GM10248 (cell line): ENCODE results near the gene ACKR3.

Source experiments
- CTCF ChIA-PET: fragments of 300-600 bp; sonication (Branson Sonifier 250); formaldehyde crosslinking; extraction: SDS; loops from one replicate; lab custom pipeline; 2021; ENCODE audit warnings: antibody characterized with exemption; lab: Yijun Ruan, JAX
- POLR2A ChIA-PET: fragments of 350-650 bp; sonication (Branson Sonifier 250); formaldehyde crosslinking; extraction: SDS; loops from one replicate; lab custom pipeline; 2020; ENCODE audit warnings: antibody characterized with exemption; lab: Yijun Ruan, JAX
- DNase-seq: peaks from one replicate; pipeline ENCODE4 v3.0.0; 2012; ENCODE audit errors: extremely low spot score
- CTCF ChIP-seq: IDR thresholded peaks from 2 replicates; pipeline ENCODE4 v1.5.1; 2012; ENCODE audit warnings: mild to moderate bottlenecking, low read depth; ENCODE audit errors: extremely low read depth, missing control alignments, control extremely low read depth

The ACKR3 gene

GRCh38 chr2:236536727-236537398 lies 32.8 kb upstream of the ACKR3 start:
- CTCF ChIA-PET = interaction anchor here (0.7 to 6.4 kb wide), 12 partner anchors 9 to 522 kb away, joined by 3 to 44 read pairs (median 4); partner anchors contain the start of gene ACKR3
- peak; percentile 39 for DNase-seq
- TF ChIP-seq CTCF = no peak

GRCh38 chr2:236538242-236538641 lies 31.4 kb upstream of the ACKR3 start:
- no peak for TF ChIP-seq CTCF
- ChIA-PET CTCF (interaction anchor here (3.6 to 6.4 kb wide), 2 partner anchors 25 to 31 kb away, joined by 25 to 44 read pairs; partner anchors contain the start of gene ACKR3), POLR2A (no interaction called here)
- no peak for DNase-seq

More at GRCh38 chr2:236536727-236537398, 32.8 kb upstream of the ACKR3 start:
- POLR2A ChIA-PET = interaction anchor here (0.6 kb wide), 1 partner anchor 35 kb away, joined by 7 read pairs; no protein-coding TSS in a partner anchor

- CTCF ChIA-PET = interaction anchor here (0.6 to 2.3 kb wide), 3 partner anchors 11 to 28 kb away, joined by 3 to 8 read pairs (median 3); no protein-coding TSS in a partner anchor
- no peak for DNase-seq
- POLR2A ChIA-PET = no interaction called here
- no peak for TF ChIP-seq CTCF
Measured at GRCh38 chr2:236541008-236541562, 28.5 kb upstream of the ACKR3 start.

GRCh38 chr2:236544362-236544761 lies 25.3 kb upstream of the ACKR3 start:
- no peak for TF ChIP-seq CTCF
- ChIA-PET POLR2A (no interaction called here), CTCF (interaction anchor here (1.0 to 1.4 kb wide), 4 partner anchors 10 to 31 kb away, joined by 3 to 6 read pairs (median 3); partner anchors contain the start of gene ACKR3)

GRCh38 chr2:236545248-236545658 lies 24.4 kb upstream of the ACKR3 start:
- CTCF ChIA-PET = interaction anchor here (1.1 to 2.5 kb wide), 3 partner anchors 13 to 32 kb away, joined by 3 to 15 read pairs (median 6); partner anchors contain the start of gene ACKR3
- POLR2A ChIA-PET = interaction anchor here (1.7 kb wide), 1 partner anchor 24 kb away, joined by 8 read pairs; the partner anchor contains the start of gene ACKR3
- DNase-seq = peak; percentile 72
- no peak for TF ChIP-seq CTCF

More at GRCh38 chr2:236544362-236544761, 25.3 kb upstream of the ACKR3 start:
- no peak for DNase-seq

GRCh38 chr2:236545814-236546480 lies 23.7 kb upstream of the ACKR3 start:
- ChIA-PET POLR2A (interaction anchor here (1.7 kb wide), 1 partner anchor 24 kb away, joined by 8 read pairs; the partner anchor contains the start of gene ACKR3), CTCF (interaction anchor here (1.0 to 2.5 kb wide), 4 partner anchors 10 to 32 kb away, joined by 3 to 15 read pairs (median 4); partner anchors contain the start of gene ACKR3)
- no peak for TF ChIP-seq CTCF
- peak; percentile 74 for DNase-seq
